RPMI7951 (cell line): ENCODE measurements around the gene DND1. TPM values are rescaled to one million over a fixed set of nuclear protein-coding genes. Genes with fewer than 3 reads are reported as not detected.
A peak's percentile ranks its signal among the peaks of the same experiment; 100 is the strongest.
"Not testable (repeated sequence)": the region's sequence is repeated elsewhere in the genome, so short reads cannot be mapped to it uniquely, and the experiment has no call there.

ENCODE experiments used
- DNase-seq: peaks from one replicate; pipeline ENCODE4 v3.0.0-alpha.2; 2012; ENCODE audit warnings: low read depth
- total RNA-seq: library from RNA; depleted of rRNA; stranded (reverse); fragments of >200 nt; shearing (Covaris generic); gene quantifications from 2 replicates; pipeline ENCODE4 v1.2.3, GENCODE V29; 2014

Gene DND1
- total RNA-seq, 1 experiment from 2014 or later = 0.12 TPM

DNA sequence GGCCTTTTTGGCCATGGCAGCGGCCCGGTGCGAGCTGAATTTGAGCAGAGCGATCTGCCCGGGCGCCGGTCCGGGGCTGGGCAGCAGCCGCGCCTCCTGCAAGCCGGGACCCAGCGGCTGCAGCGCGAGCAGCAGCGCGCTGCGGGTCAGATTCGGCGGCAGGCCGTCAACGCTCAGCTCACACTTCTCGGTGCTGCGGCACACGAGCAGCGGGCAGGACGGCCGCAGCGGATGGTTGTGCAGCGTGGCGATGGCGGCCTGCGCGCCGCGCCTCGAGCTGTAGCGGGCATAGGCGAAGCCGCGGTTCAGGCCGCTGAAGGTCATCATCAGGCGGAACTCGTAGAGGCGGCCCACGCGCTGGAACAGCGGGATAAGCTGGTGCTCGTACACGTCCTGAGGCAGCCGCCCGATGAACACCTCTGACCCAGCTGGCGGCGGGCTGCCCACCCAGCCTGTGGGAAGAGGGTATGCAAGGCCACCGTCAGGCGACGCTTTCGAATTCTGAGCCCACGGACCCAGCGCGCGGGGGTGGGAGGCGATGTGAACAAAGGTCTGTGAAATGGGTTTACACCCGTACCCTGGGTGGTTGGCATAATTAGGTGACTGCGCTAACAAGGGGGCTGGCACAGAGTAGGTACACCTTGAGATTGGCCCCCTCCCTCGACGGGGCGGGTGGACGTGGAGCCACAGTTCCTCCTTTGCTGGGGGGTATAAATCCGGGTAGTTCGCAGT lies 755 bp downstream of the DND1 start:
- no peak for DNase-seq

DNA sequence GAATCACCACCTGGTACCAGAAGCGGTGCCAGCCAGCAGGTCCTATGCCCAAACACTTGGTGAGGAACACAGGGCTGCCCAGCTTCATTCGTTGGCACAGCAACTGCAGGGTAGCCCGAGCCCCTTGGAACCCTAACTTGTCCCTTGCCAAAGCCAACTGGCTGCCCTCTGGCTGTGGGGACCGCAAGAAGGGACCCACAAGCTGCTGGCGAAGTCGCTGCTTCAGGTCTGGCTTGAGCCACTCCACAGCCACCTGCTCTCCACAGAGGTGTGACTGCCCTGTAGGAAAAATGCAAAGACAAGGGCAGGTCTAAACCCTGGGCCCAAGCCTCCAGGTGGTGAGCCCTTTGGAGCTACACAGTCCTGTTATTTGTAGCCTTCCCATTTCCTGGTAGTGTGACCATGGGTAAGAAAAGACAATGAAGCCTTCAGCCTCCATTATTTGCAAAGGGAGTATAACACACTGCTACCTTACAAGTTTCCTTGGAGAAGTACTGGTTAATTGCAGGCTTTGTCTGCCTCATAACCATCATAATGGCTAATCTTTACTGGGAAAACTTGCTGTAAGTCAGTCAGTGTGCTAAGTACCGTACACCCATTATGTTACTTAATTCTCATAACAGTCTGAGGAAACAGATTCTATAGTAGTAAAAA lies 1.8 kb downstream of the DND1 start:
- DNase-seq = no peak

DNA sequence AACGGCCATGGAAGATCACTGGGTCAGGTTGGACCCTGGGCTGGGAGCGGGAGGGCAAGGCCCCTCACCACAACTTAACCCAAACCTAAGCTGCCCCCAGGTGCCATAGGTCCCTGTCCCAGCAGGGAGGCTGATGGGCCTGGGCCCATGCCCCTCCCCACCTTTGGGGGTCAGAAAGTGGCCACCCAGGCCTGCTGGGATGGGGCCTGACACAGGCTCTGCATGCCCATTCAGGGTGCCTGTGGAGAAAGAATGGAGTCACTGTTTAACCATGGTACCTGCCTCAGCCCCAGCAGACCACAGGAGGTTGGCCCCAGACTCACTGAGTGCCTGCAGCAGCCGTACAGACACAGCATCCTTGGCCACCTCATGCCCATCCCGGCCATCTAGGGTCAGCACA lies 2.3 kb downstream of the DND1 start:
- not testable (repeated sequence) for DNase-seq

DNA sequence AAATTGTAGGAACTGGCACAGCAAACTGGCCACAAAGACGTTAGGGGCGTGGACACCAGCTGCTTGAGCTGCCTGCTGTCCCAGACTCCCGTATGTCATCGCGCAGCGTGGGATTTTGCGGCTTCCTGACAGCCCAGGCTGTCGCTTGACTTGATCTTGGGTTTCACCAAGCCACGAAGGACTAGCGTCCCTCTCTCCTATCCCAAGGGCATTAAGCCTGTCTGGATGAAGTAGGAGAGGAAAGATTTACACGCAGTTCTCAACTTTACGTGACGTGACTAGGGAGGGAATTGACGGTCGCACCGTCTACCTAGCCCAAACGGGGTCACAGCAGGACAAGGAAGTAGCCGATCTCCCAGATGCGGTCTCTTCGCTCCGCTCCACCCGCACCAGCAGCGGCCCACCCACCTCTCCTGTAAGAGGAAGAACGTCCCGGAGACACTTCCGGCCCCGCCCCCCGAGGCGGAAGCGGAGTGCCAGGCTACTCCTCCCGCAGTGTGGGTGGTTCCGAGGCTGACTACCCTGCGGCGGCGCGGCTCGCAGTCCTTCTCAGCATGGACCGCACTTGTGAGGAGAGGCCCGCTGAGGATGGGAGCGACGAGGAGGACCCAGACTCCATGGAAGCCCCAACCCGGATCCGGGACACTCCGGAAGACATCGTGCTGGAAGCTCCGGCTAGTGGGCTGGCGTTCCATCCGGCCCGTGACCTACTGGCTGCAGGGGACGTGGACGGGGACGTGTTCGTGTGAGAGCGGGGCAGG lies 8.8 kb downstream of the DND1 start, which contains the start of gene WDR55:
Gene WDR55, plus strand, starts transcription at position 546 of the 761 bp plus-strand sequence. Its CDS starts 9 bp downstream, at position 555.
- DNase-seq = peak; percentile 95

- no peak for DNase-seq
These were observed 9.4 kb downstream of the DND1 start for GRCh38 chr5:140664030-140664358.

- DNase-seq = not testable (repeated sequence)
These were observed 13.0 kb downstream of the DND1 start for GRCh38 chr5:140660371-140660770.

DNA sequence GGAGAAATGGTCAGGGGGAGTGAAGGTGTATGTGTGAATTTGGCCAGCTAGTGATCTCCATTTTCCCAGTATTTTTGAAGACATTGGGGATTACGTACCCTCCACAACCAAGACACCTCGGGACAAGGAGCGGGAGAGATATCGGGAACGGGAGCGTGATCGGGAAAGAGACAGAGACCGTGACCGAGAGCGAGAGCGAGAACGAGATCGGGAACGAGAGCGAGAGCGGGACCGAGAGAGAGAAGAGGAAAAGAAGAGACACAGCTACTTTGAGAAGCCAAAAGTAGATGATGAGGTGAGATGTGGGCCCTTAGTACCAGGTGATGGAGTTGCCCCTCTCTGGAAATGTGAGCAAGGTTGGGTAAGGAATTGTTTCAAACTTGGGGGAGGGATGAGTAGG lies 14.5 kb downstream of the DND1 start:
- no peak for DNase-seq

DNA sequence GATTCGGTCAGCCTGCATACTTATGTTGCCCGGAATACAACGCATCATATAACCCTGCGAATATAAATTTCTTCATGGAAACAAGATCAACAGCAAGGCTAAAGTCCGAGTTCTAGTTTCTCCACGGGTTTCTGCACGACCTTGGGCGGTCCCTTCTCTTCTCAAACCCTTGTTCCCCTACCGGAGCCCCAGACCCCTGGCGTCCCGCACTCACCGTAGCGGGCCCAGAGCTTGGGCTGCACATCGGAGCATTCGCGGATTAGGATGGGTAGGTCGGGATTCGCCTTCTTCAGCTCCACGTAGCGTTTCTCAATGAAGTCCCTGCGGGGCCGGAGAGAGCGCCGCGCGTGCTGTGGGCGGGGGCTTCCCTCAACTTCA lies 26.3 kb downstream of the DND1 start:
- DNase-seq = no peak

- peak; percentile 41 for DNase-seq
These were observed 30.7 kb downstream of the DND1 start for GRCh38 chr5:140642718-140643117.

DNA sequence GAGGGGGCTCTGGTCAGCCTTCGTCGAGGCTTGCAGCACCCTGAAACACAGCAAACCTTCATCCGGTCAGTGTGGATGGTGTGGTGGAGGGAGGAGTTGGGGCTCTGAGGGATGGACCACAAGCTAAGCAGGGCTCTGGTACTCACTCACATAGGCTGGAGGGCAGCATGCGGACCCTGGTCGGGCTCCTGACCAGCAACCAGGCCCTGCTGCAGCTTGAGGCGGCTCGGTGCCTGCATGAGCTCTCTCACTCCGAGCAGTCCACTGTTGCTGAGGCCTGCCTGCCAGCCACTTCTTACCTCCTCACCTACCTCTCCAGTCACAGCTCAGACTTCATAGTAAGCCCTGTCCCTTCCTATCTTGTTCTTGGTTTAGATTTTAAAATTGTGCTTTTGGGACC lies 31.7 kb downstream of the DND1 start:
- no peak for DNase-seq

DNA sequence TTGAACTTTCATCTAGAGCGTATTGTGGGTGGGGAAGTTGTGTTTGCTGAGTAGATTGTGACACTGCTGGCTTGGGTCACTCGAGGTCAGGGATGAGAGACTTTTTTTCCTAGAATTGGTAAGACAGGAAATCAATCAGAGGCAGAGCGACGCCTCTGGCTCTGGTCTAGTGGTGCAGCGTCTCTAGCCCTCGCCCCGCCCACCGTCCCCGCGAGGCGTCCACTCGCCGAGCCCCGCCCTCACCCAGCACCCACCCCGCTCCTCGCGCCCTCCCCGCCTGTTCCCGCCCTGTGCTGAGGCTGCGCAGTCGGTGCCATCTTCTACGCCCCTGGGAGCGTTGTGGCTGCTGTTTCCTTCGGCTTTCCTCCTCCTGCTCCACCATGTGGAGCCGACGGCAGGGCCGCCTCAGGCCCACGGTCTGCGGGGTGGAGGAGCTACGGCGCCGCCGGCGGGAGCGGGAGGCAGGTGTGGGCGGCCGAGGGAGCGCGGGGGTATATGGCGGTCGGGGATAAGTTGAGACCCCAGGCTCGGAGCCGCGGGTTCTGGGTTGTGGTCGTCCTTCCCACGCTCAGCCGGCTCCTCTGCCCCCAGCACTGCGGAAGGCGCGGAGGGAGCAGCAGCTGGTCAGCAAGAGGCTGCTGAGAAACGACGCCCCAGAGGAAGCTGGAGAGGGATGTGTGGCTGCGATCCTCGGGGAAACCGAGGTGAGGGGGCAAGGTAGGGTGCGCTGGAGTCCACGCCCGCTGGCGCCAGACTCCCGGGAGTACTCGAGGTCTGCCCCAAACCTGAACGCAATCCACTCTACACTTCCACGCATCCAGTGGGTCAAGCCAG lies 34.0 kb downstream of the DND1 start, which contains the start of gene TMCO6:
Gene TMCO6, plus strand, starts transcription at position 304 of the 834 bp plus-strand sequence. Its CDS starts 77 bp downstream, at position 381.
- peak; percentile 94 for DNase-seq

GRCh38 chr5:140638898-140639147 lies 34.6 kb downstream of the DND1 start:
- DNase-seq = not testable (repeated sequence)

DNA sequence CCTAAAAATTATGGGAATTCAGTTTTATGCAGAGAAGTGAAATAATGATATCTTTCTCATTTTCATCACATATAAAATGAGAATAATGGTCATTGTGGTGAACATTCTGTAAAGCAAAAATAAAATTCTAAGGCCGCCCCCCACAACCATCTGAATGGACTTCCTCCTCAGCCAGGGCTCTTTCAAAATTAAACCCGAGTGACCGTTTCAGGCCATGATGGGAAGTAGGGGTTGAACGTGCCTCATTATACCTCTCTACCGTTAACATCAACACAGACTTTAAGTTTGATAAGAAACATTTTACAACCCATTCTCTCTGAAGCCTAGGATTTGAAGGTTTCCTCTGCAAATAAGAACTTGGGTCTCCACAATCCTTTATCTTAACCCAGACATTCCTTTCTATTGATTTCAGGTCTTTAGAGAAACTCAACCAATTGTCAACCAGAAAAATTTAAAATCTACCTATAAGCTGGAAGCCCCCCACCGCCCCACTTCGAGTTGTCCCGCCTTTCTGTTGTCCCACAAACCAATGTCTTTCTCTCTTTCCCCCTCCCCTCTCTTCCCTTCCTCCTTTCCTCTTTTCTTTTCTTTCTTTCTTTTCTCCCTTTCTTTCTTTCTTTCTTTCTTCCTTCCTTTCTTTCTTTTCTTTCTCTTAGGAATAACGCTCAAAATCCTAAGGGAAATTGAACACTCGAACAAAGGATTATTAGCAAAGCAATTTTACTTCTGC lies 35.8 kb downstream of the DND1 start:
- DNase-seq = no peak

DNA sequence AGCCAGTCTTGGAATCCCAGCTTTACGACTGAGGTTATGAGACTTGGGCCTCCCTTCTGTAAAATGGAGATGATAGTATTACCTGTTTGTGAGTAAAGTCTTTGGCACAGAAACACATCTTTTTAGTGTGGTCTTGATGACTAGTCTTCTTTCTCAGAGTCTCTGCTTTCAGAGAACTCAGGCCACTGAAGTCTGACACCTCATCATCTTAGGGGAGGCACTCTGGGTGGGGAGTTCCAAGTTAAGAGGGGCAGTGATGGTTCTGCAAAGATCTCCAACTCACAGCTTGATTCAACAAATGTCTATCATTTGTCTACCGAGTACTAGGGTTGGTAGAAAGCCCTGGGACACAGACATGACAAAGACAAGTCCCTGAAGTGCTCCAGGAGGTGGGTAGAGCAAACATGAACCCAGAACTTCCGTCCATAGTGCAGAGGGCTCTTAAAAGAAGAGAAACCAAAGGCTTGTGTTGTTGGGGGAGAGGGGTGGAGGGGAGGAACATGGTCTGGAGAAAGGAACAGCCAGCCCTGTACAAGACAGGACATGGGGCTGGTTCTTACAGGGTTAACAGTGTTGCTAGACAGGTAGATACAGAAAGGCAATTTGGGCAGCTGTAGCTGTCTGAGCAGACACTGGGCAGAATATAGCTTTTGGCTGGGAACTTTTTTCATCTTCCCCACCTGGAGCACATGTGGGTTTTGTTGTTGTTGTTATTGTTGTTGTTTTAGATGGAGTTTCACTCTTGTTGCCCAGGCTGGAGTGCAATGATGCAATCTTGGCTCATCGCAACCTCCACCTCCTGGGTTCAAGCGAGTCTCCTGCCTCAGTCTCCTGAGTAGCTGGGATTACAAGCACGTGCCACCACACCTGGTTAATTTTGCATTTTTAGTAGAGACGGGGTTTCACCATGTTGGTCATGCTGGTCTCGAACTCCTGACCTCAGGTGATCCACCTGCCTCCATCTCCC lies 37.8 kb downstream of the DND1 start:
- no peak for DNase-seq

GRCh38 chr5:140634103-140634502 lies 39.3 kb downstream of the DND1 start:
- no peak for DNase-seq

GRCh38 chr5:140633501-140633900 lies 39.9 kb downstream of the DND1 start:
- DNase-seq = no peak

DNA sequence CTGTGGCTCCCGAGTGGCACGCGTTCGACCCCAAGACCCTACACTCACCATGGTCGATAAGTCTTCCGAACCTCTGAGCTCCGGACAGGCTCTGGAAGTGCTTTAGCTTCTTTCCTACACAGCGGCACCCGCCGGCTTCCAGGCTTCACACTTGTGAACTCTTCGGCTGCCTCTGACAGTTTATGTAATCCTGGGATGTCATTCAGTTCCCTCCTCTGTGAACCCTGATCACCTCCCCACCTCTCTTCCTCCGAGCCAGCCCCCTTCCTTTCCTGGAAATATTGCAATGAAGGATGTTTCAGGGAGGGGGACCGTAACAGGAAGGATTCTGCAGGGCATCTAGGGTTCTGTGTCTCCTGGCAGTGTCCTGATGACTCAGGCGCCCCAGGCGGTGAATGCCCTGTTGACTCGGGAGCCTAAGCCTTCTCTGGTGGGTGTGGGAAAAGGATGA lies 40.3 kb downstream of the DND1 start, which contains the start of gene CD14:
Gene CD14, minus strand, starts transcription at position 155 of the 451 bp plus-strand sequence. Its CDS starts 104 bp downstream, at position 51.
- DNase-seq = peak; percentile 74

DNA sequence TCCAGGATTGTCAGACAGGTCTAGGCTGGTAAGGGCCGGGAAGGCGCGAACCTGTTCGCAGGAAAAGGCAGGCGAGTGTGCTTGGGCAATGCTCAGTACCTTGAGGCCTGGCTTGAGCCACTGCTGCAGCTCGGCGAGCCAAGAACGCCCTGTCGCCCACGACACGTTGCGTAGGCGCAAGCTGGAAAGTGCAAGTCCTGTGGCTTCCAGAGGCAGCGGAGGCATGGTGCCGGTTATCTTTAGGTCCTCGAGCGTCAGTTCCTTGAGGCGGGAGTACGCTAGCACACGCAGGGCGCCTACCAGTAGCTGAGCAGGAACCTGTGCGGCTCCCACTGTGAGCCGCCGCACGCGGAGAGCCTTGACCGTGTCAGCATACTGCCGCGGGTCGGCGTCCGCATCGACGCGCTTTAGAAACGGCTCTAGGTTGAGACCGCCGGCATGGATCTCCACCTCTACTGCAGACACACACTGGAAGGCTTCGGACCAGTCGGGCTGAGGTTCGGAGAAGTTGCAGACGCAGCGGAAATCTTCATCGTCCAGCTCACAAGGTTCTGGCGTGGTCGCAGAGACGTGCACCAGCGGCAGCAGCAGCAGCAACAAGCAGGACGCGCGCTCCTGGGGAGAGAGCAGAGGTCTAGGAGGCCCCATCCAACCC lies 40.9 kb downstream of the DND1 start:
- peak; percentile 5 for DNase-seq

DNA sequence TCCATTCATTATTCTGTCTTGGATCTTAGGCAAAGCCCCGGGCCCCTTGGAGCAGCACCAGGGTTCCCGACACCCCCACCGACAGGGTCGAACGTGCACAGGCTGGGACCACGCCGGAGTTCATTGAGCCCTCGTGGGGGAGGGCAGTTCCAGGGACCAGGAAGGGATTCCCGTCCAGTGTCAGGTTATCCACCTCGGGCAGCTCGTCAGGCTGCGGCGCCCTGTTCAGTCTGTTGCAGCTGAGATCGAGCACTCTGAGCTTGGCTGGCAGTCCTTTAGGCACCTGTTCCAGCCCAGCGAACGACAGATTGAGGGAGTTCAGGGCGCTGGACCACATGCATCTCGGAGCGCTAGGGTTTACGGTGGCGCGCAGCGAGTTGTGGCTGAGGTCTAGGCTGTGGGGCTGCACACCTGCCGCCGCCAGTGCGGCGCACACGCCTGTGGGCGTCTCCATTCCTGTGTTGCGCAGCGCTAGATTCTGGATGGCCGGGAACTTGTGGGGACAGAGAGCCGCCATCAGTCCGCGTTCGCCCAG lies 41.5 kb downstream of the DND1 start:
- DNase-seq = no peak
